ENCODE measurements around the gene KMT2C.
"Not testable (repeated sequence)": the region's sequence is repeated elsewhere in the genome, so short reads cannot be mapped to it uniquely, and the experiment has no call there.

KMT2C gene

DNA sequence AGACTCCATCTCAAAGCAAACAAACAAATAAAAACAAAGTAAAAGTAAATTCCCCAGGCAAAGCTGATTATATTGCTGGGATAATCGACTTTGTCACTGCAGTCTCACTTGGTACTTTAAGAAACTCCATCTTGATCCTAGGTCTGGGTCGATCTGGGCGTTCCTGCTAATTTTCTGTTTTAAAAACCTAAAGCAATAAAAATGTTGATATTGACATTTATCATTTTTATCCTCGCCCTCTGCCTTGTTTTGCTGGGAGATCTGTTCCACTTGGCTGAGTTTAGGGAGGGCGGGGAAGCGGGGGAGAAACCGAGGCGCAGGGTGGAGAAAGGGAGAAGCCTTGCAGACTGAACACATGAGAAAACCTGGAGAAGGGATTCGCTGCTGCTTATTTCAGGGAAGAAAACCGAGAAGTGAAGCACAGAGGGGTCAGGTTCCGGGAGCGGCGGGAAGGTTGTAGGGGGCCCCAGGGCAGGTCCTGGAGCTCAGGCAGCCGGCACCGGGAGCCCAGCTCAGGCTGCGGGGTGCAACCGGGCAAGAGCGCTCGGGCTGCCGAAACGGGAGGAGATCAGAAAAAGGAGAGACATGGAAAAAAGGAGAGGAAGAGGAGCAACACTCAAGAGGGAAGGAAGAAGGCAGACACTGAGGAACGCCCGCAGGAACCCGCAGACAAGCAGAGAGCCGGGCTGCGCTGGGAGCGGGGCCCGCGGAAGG lies 27.3 kb upstream of the KMT2C start:
- H3K4me1 Mint-ChIP-seq (ENCODE audit: low read depth), result peaks cover 19% of the 10 kb centered on the region
- no peaks in the 10 kb centered on the region for H3K9me3 Mint-ChIP-seq
- H3K36me3 Mint-ChIP-seq (ENCODE audit: low read depth), result no peaks in the 10 kb centered on the region
- H3K4me3 Mint-ChIP-seq, result peak overlapping the region; percentile 91
- H3K27ac Mint-ChIP-seq, result peak overlapping the region; percentile 81
- no peaks in the 10 kb centered on the region for H3K27me3 Mint-ChIP-seq

DNA sequence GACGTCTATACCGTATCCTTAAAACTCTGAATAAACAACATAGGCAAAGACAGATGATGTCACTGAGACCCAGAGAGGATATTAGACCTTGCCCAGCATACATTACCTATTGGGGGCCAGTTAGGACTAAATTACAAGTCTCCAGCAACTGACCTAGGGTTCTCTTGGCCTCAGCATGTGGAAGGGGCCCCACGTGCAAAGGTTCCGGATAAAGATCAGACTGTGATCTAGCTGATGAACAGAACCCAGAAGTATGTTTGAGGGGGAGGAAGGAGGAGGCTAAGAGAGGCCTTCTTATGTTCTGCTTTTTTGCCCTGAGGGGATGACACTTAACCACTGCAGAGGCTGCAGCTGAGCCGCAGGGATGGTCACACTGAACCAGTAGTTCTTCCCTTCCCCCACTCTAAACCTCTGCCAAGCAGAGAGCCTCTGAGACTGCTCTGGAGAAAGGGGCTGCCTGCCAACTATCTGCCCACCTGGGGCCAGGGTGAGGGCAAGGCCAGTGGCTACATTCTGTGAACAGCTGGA lies 24.0 kb upstream of the KMT2C start:
- no peaks in the 10 kb centered on the region for H3K27me3 Mint-ChIP-seq
- no peaks in the 10 kb centered on the region for H3K36me3 Mint-ChIP-seq (ENCODE audit: low read depth)
- H3K4me1 Mint-ChIP-seq (ENCODE audit: low read depth), result peaks cover 13% of the 10 kb centered on the region
- no peak overlapping the region for H3K4me3 Mint-ChIP-seq
- H3K9me3 Mint-ChIP-seq, result no peaks in the 10 kb centered on the region
- no peak overlapping the region for H3K27ac Mint-ChIP-seq

DNA sequence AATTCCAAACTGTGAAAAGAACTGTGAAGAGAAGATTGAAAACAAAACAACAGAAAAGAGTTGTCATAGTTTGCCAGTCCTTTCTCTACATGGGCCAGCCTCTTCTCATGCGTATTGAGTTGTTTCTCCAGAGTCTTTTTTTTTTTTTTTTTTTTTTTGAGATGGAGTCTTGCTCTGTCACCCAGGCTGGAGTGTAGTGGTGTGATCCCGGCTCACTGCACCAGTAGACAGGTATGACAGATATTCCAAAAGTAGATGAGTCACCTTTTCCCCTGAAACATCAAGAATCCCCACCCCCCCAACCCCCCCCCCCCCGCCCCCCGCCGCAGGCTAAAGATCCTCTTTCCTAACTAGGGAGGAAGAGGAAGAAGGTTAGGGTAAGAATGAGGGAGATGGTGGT lies 15.6 kb upstream of the KMT2C start:
- no peaks in the 10 kb centered on the region for H3K36me3 Mint-ChIP-seq (ENCODE audit: low read depth)
- no peaks in the 10 kb centered on the region for H3K9me3 Mint-ChIP-seq
- no peaks in the 10 kb centered on the region for H3K27me3 Mint-ChIP-seq
- no peaks in the 10 kb centered on the region for H3K4me1 Mint-ChIP-seq (ENCODE audit: low read depth)
- H3K4me3 Mint-ChIP-seq, result no peak overlapping the region
- no peak overlapping the region for H3K27ac Mint-ChIP-seq

DNA sequence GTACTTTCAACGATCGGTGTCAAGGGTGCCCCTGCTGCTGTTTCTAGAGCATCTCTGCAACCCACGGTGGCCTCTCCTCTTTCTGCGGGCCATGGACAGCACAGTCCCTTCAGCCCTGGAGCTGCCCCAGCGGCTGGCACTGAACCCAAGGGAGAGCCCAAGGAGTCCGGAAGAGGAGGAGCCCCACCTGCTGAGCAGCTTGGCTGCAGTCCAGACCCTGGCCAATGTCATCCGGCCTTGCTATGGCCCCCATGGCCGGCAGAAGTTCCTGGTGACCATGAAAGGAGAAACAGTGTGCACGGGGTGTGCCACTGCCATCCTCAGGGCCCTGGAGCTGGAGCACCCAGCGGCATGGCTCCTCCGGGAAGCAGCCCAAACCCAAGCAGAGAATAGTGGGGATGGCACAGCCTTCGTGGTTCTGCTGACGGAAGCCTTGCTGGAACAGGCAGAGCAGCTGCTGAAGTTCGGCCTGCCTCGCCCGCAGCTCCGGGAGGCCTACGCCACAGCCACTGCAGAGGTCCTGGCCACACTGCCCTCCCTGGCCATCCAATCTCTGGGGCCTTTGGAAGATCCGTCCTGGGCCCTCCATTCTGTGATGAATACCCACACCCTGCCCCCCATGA lies 9.7 kb upstream of the KMT2C start:
- not testable (repeated sequence) for H3K4me3 Mint-ChIP-seq; H3K9me3 Mint-ChIP-seq; H3K27ac Mint-ChIP-seq; H3K36me3 Mint-ChIP-seq (ENCODE audit: low read depth); H3K27me3 Mint-ChIP-seq; H3K4me1 Mint-ChIP-seq (ENCODE audit: low read depth)

DNA sequence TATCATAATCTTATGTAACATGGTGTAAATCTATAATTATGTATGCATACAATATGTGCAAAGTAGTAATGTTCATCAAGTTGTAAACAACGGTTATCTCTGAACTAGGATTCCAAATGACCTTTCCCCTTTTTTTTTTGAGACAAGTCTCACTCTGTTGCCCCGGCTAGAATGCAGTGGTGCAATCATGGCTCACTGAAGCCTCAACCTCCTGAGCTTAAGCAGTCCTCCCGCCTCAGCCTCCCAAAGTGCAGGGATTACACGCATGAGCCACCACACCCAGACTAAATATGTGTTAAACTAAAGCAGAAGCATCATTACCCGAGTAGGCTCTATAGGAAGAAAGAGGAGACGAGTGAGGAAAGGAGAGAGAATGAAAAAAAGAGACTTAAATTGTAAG lies 7.8 kb upstream of the KMT2C start:
- Mint-ChIP-seq H3K27me3 (no peaks in the 10 kb centered on the region), H3K9me3 (no peaks in the 10 kb centered on the region), H3K27ac (no peak overlapping the region), H3K4me3 (no peak overlapping the region), H3K36me3 (ENCODE audit: low read depth) (no peaks in the 10 kb centered on the region), H3K4me1 (ENCODE audit: low read depth) (no peaks in the 10 kb centered on the region)

DNA sequence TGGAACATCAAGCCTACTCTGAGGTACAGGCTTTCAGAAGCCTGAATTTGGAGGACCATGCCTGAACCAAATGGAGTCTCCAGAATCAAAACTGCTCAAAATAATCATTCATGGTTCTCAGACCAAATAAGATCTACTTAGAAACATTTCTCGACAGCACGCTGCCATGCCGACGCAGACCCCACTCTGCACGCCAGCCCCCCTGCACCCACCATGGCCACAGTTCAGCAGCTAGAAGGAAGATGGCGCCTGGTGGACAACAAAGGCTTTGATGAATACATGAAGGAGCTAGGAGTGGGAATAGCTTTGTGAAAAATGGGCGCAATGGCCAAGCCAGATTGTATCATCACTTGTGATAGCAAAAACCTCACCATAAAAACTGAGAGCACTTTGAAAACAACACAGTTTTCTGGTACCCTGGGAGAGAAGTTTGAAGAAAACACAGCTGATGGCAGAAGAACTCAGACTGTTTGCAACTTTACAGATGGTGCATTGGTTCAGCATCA lies 6.6 kb upstream of the KMT2C start:
- Mint-ChIP-seq H3K4me1 (ENCODE audit: low read depth) (peaks cover 2% of the 10 kb centered on the region), H3K4me3 (no peak overlapping the region), H3K27me3 (no peaks in the 10 kb centered on the region), H3K36me3 (ENCODE audit: low read depth) (no peaks in the 10 kb centered on the region), H3K9me3 (no peaks in the 10 kb centered on the region), H3K27ac (peak overlapping the region; percentile 26)

DNA sequence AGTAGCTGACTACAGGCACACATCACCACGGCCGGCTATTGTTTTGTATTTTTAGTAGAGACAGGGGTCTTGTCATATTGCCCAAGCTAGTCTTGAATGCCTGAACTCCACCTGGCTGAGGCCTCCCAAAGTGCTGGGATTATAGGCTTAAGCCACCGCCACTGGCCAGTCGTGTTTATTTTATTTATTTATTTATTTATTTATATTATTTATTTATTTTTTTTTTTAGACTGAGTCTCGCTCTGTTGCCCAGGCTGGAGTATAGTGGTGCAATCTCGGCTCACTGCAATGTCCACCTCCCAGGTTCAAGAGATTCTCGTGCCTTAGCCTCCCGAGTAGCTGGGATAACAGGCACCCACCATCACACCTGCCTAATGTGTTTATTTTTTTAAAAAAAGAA lies 6.0 kb upstream of the KMT2C start:
- not testable (repeated sequence) for H3K27me3 Mint-ChIP-seq; H3K4me3 Mint-ChIP-seq; H3K27ac Mint-ChIP-seq; H3K36me3 Mint-ChIP-seq (ENCODE audit: low read depth); H3K9me3 Mint-ChIP-seq; H3K4me1 Mint-ChIP-seq (ENCODE audit: low read depth)

DNA sequence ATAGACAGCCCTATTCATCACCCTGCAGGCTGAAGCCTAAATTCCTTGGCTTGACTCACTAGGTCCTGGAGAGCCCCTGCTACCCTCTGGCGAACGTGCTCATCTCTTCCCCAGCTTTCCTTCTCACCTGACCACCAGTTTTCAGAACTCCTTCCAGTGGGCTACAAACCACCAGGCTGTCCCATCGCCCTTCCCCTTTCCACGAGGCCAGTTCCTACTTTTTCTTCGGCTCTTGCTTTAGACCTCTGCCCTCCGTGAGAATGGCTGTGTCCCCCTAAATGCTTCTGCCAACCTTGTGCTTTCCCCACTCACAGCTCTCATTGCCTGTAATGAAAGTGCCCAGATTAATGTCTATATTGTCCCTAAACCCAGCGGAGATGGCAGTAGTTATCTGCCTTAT lies 5.4 kb upstream of the KMT2C start:
- not testable (repeated sequence) for H3K27ac Mint-ChIP-seq; H3K9me3 Mint-ChIP-seq; H3K4me3 Mint-ChIP-seq; H3K36me3 Mint-ChIP-seq (ENCODE audit: low read depth); H3K27me3 Mint-ChIP-seq; H3K4me1 Mint-ChIP-seq (ENCODE audit: low read depth)

DNA sequence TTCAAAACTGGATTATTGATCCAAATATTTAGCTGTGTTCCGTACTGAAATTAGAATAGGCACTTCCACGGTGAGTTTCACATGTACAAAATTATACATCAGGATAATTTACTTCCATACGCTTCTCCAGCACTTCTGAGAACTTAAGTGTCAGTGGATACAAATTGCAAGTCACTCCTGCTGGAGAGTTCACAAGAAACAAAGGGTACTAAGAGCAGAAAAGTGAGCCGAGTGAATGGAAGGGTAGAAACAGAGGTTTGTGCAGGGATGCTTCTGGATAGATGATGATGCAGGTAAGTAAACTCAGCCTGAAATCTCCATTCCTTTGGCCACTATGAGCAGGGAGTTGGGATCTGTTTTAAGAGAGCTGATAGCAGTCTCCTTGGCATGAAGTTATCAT lies 2.2 kb upstream of the KMT2C start:
- H3K36me3 Mint-ChIP-seq (ENCODE audit: low read depth); H3K27me3 Mint-ChIP-seq; H3K27ac Mint-ChIP-seq; H3K9me3 Mint-ChIP-seq; H3K4me3 Mint-ChIP-seq: not testable (repeated sequence)
- H3K4me1 Mint-ChIP-seq (ENCODE audit: low read depth), result peaks cover 18% of the 10 kb centered on the region

DNA sequence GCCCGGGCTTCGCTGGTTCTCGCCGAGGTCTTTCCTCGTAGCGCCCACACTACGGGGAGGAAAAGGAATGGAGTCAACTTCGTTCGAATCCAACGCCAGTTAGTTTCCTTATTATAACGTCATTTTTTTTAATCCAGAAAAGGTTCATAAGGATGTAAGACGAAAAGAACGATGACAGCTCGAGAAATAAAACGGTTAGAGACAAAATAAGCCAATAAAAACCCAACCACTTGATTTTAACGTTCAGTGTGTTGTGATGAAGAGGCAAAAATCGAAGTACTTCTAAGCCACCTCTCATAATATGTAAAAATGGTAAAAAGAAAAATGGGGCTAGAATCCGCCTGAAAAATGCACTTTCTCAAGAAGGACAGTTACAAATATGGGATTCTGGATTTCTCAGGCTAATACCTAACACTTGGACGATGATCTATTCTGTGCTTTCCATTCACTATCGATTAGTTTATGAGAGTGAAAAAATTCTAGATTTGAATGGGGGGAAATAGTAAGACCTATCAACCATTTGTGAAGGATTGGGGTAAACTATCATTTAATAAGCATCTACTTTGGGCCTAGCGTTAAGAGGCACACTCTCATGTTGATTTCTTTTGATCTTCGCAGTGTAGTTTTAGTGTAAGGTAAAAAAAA lies 1.2 kb upstream of the KMT2C start:
- H3K9me3 Mint-ChIP-seq; H3K36me3 Mint-ChIP-seq (ENCODE audit: low read depth); H3K27me3 Mint-ChIP-seq: not testable (repeated sequence)
- Mint-ChIP-seq H3K4me3 (peak overlapping the region; percentile 82), H3K27ac (peak overlapping the region; percentile 87), H3K4me1 (ENCODE audit: low read depth) (peaks cover 28% of the 10 kb centered on the region)

DNA sequence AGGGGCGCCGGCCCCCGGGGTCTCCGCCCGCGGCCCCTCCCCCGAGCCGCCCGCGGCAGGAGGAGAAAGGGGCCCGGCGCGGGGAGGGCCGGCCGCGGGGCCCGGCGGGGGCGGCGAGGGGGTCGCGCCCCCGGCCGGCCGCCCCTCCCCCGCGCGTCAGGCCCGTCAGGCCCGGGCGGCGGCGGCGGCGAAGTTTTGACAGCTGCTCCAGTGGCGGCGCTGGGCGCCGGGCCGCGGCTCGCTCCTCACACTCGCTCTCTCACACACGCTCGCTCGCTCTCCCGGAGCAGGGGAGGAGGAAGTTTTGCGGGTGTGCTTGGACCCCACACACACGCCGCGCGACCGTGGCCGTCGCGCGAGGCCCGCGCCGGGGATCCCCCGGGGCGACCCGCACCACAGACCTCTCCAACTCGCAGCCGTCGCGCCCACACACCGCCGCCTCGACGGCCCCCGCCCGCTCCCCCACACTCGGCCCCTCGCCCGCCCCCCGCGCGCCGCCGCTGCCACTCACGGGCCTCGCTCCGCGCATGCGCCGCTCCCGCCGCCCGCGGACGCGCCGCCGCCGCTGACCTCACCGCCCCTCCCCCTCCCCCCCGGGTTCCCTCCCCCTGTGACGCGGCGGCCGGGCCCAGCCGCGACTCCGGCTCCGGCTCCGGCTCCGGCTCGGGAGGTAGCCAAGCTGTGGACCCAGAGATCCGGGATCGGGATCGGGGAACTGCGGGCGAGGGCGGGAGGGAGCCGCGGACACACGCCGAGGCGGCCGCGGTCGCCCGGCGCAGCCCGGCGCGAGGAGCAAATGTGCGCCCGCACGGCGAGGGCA lies 518 bp upstream of the KMT2C start:
- H3K27ac Mint-ChIP-seq, result peak overlapping the region; percentile 87
- H3K4me1 Mint-ChIP-seq (ENCODE audit: low read depth), result peaks cover 35% of the 10 kb centered on the region
- peak overlapping the region; percentile 82 for H3K4me3 Mint-ChIP-seq
- no peaks in the 10 kb centered on the region for H3K9me3 Mint-ChIP-seq
- no peaks in the 10 kb centered on the region for H3K27me3 Mint-ChIP-seq
- H3K36me3 Mint-ChIP-seq (ENCODE audit: low read depth), result no peaks in the 10 kb centered on the region

DNA sequence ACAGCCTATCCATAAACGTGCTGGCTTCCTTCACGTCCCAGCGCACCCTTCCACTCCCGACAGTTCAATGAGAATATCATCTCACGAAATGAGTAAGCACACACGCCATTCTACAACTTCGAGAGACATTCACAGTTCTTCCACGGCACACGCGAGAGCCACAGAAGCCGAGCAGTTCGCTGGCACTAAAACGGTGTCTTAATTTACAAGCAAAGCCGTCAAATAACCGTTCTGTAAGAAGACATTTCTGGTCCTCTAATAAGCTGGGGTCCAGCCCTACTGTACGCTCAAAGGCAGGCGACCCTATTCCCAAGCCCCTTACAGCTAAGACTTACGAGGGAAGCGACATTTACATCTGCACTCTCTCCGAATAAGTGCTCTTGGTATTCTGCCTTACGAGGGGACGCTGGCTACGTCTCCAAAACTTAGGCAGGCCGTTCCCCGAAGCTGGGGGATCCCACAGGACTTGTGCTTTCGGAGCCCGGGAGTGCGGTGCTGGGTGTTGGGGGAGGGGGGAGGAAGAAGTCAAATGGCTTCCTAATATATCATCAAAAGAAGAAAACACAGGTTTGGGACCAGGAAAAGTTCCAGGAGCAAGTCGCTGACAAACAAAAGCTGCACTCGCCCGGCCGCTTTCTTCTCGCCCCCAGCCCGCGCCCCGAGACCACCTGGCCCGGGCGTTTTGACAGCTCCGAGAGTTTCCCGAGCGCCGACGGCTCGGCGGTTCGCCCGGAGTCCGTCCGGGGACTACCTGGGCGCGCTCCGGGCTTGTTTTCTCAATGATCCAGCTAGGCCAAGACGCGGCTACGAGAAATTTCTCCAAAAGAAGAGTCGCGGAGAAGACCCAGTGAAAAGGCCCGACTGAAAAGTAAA lies 1.1 kb downstream of the KMT2C start:
- H3K27me3 Mint-ChIP-seq; H3K9me3 Mint-ChIP-seq; H3K36me3 Mint-ChIP-seq (ENCODE audit: low read depth): not testable (repeated sequence)
- Mint-ChIP-seq H3K4me3 (peak overlapping the region; percentile 88), H3K27ac (peak overlapping the region; percentile 85), H3K4me1 (ENCODE audit: low read depth) (peaks cover 51% of the 10 kb centered on the region)

DNA sequence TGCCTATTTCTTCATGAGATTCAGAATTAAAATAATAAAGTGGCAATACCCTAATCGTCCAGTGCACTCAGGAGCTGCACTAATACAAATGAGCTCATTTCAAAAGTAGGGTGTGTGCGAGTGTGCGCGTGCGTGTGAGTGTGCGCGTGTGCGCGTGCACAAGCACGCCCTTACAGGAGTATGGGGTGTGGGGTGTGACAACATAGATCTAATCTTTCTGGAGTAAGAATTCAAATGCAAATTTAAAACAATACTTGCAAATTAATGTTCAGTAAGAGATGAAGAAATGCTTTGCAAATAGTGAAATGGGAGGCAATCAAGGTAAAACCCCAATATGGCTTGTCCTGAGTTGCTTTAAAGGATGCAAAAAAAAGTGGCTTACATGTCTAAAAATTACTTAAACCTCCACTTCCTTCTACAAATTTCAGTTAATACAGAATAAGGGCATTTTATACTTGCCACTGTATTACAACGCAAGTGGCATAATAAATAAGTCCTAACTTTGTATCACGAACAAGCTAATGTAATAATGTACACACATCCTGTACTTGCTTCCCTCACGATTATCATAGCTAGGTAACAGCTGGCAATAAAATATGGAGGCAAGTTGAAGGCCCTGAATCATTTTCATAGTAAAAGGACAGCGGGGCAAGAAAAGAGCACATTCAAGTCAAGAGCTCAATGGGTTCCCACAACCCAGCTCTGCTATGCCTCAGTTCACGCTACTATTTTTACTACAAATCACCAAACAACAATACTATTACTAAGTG lies 1.9 kb downstream of the KMT2C start:
- Mint-ChIP-seq H3K27ac (peak overlapping the region; percentile 89), H3K4me3 (peak overlapping the region; percentile 88), H3K4me1 (ENCODE audit: low read depth) (peaks cover 59% of the 10 kb centered on the region)
- not testable (repeated sequence) for H3K9me3 Mint-ChIP-seq; H3K36me3 Mint-ChIP-seq (ENCODE audit: low read depth); H3K27me3 Mint-ChIP-seq

DNA sequence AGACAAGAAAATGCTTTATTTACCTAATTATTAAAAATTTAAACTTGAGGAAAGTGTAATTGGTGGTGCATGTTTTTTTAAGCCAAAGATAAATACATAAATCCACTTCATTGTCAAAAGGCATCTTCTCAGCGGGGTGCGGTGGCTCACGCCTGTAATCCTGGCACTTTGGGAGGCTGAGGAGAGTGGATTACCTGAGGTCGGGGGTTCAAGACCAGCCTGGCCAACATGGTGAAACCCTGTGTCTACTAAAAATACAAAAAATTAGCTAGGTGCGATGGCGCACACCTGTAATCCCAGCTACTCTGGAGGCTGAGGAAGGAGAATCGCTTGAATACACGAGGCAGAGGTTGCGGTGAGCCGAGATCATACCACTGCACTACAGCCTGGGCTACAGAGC lies 3.1 kb downstream of the KMT2C start:
- H3K4me3 Mint-ChIP-seq, result peak overlapping the region; percentile 88
- H3K27me3 Mint-ChIP-seq; H3K9me3 Mint-ChIP-seq; H3K27ac Mint-ChIP-seq; H3K36me3 Mint-ChIP-seq (ENCODE audit: low read depth): not testable (repeated sequence)
- peaks cover 67% of the 10 kb centered on the region for H3K4me1 Mint-ChIP-seq (ENCODE audit: low read depth)

All from stimulated activated naive CD8-positive, alpha-beta T cell treated with anti-CD3 and anti-CD28 coated beads, Interleukin-15, Interleukin-2, amounts not matched to agents 100 ng/mL and 50 ng/mL, for 24 hours (primary cell).